Keratinocyte (primary cell): ENCODE results near the gene CHN2. TPM values are rescaled to one million over a fixed set of nuclear protein-coding genes. Genes with fewer than 3 reads are reported as not detected.

Experiments used
- DNase-seq: peaks from one replicate; pipeline ENCODE4 v3.0.0-alpha.2; 2011; ENCODE audit warnings: low read depth, missing footprints, low spot score
- FAIRE-seq: peaks from 2 replicates; lab custom pipeline; 2011; peaks lifted over from hg19 to GRCh38; lab: Jason Lieb, UNC
- H2AFZ ChIP-seq: 2 replicates; pipeline ENCODE4 v1.6.0; 2012; ENCODE audit warnings: low read length, control low read depth, inconsistent platforms; ENCODE audit not compliant: control insufficient read depth
- H3K27ac ChIP-seq: 2 replicates; pipeline ENCODE4 v1.5.1; 2011; ENCODE audit warnings: low read length; ENCODE audit not compliant: control insufficient read depth, insufficient read depth
- H3K27me3 ChIP-seq: 3 replicates; pipeline ENCODE4 v1.6.0; 2011; ENCODE audit warnings: low read length; ENCODE audit not compliant: control insufficient read depth, insufficient read depth; ENCODE audit errors: extremely low read depth
- H3K36me3 ChIP-seq, 2 experiments: 2 replicates in 1 of 2; 3 replicates in 1 of 2; pipeline ENCODE4 v1.5.1; 2011; ENCODE audit warnings: low read length in 2 of 2, mild to moderate bottlenecking in 1 of 2; ENCODE audit not compliant: control insufficient read depth in 2 of 2, insufficient read depth in 2 of 2; ENCODE audit errors: extremely low read depth in 1 of 2
- H3K4me1 ChIP-seq: 3 replicates; pipeline ENCODE4 v1.5.1; 2011; ENCODE audit warnings: low read length; ENCODE audit not compliant: control insufficient read depth, insufficient read depth; ENCODE audit errors: extremely low read depth
- H3K4me2 ChIP-seq: 3 replicates; pipeline ENCODE4 v1.6.0; 2011; ENCODE audit warnings: low read depth, low read length; ENCODE audit not compliant: control insufficient read depth, insufficient read depth; ENCODE audit errors: extremely low read depth
- H3K4me3 ChIP-seq, 3 experiments: fragments of 200-600 bp in 1 of 3; sonication (generic) in 1 of 3; 2 replicates in 2 of 3; 3 replicates in 1 of 3; pipeline ENCODE4 v1.5.1; 2011 to 2016; ENCODE audit warnings: low read length in 3 of 3, mild to moderate bottlenecking in 3 of 3, control low read depth in 2 of 3, inconsistent platforms in 1 of 3, low read depth in 1 of 3, mixed read lengths in 1 of 3, mixed run types in 1 of 3, moderate library complexity in 1 of 3; ENCODE audit not compliant: control insufficient read depth in 2 of 3, insufficient read depth in 2 of 3; ENCODE audit errors: extremely low read depth in 1 of 3
- H3K79me2 ChIP-seq: 2 replicates; pipeline ENCODE4 v1.6.0; 2012; ENCODE audit warnings: low read length; ENCODE audit not compliant: control insufficient read depth, insufficient read depth
- H3K9ac ChIP-seq: 3 replicates; pipeline ENCODE4 v1.6.0; 2011; ENCODE audit warnings: low read length; ENCODE audit not compliant: control insufficient read depth, insufficient read depth; ENCODE audit errors: extremely low read depth
- H3K9me1 ChIP-seq: 3 replicates; pipeline ENCODE4 v1.6.0; 2011; ENCODE audit warnings: low read length; ENCODE audit not compliant: control insufficient read depth, insufficient read depth; ENCODE audit errors: extremely low read depth
- H3K9me3 ChIP-seq: 2 replicates; pipeline ENCODE4 v1.5.1; 2012; ENCODE audit warnings: low read depth, low read length; ENCODE audit not compliant: control insufficient read depth
- H4K20me1 ChIP-seq: 3 replicates; pipeline ENCODE4 v1.6.0; 2011; ENCODE audit warnings: low read length; ENCODE audit not compliant: control insufficient read depth, insufficient read depth; ENCODE audit errors: extremely low read depth
- EZH2 ChIP-seq: IDR thresholded peaks from one replicate; pipeline ENCODE4 v1.6.1; 2012; ENCODE audit warnings: inconsistent platforms, mild to moderate bottlenecking, low read length, moderate library complexity
- dilution Hi-C: fragments of 300-500 bp; cut with MboI; formaldehyde crosslinking; loops from one replicate; pipeline ENCODE4 v1.7.0; 2020; ENCODE audit warnings: low sequenced_read_pairs; ENCODE audit not compliant: extremely low pct_ligation_motif_present
- polyA plus RNA-seq, 5 experiments: library from polyadenylated mRNA; depleted of rRNA in 3 of 5; stranded (reverse) in 3 of 5; stranded (forward) in 1 of 5; unstranded in 1 of 5; fragments of >200 nt; gene quantifications; 1 replicate in 1 of 5; 2 replicates in 3 of 5; 3 replicates in 1 of 5; pipeline versions ENCODE4 v1.2.1 to v1.2.3, GENCODE V29; 2011 to 2012; ENCODE audit warnings: missing spikeins in 2 of 5, low read depth in 1 of 5, low replicate concordance in 1 of 5
- TF ChIP-seq, protein P1 (sequence below), 3 experiments: IDR thresholded peaks in 1 of 3; conservative IDR thresholded peaks in 1 of 3; optimal IDR thresholded peaks in 1 of 3; 2 replicates in 2 of 3; 3 replicates in 1 of 3; pipeline versions ENCODE3 to v1.5.1; 2011; ENCODE audit warnings: low read length in 3 of 3, mild to moderate bottlenecking in 3 of 3, moderate library complexity in 2 of 3, control low read depth in 1 of 3, inconsistent platforms in 1 of 3; ENCODE audit not compliant: insufficient read depth in 2 of 3; ENCODE audit errors: extremely low read depth in 1 of 3

Gene CHN2
- polyA plus RNA-seq, 1 donor (not counting 4 experiments of a cell fraction or from before 2014, with no cell fraction given), result 1.8 TPM

DNA sequence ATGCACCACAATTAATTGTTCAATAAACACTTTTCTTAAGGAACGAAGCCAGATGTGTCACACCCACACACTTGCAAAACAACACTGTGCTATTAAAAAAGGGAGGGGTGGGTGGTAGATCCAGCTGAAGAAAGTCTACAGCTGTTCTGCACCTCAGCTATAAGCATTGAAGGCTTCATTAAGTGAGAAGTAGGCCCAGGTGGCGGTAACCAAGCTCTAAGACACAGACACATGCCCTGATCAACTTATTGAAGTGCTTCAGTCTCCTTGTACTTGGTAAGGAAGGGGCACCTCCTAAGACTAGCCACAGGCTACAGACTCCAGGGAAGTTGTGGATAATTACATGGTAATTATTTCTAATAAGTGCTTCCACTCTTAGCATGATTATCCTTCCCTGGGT lies 43.7 kb upstream of the CHN2 start:
- peaks cover 10% of the 10 kb centered on the region for H3K4me1 ChIP-seq
- no peaks in the 10 kb centered on the region for H3K36me3 ChIP-seq
- H3K4me3 ChIP-seq, result no peak overlapping the region
- H3K9ac ChIP-seq, result no peak overlapping the region
- H3K9me1 ChIP-seq, result no peaks in the 10 kb centered on the region
- dilution Hi-C loops, result no loop called here
- H3K27ac ChIP-seq, result no peak overlapping the region
- H3K27me3 ChIP-seq, result peaks cover 10% of the 10 kb centered on the region
- no peak for DNase-seq
- H3K9me3 ChIP-seq, result no peaks in the 10 kb centered on the region
- no peaks in the 10 kb centered on the region for H3K79me2 ChIP-seq
- H3K4me2 ChIP-seq, result no peak overlapping the region
- no peaks in the 10 kb centered on the region for H4K20me1 ChIP-seq
- FAIRE-seq, result no peak
- TF ChIP-seq, protein P1, sequence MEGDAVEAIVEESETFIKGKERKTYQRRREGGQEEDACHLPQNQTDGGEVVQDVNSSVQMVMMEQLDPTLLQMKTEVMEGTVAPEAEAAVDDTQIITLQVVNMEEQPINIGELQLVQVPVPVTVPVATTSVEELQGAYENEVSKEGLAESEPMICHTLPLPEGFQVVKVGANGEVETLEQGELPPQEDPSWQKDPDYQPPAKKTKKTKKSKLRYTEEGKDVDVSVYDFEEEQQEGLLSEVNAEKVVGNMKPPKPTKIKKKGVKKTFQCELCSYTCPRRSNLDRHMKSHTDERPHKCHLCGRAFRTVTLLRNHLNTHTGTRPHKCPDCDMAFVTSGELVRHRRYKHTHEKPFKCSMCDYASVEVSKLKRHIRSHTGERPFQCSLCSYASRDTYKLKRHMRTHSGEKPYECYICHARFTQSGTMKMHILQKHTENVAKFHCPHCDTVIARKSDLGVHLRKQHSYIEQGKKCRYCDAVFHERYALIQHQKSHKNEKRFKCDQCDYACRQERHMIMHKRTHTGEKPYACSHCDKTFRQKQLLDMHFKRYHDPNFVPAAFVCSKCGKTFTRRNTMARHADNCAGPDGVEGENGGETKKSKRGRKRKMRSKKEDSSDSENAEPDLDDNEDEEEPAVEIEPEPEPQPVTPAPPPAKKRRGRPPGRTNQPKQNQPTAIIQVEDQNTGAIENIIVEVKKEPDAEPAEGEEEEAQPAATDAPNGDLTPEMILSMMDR (optimal IDR thresholded peaks at IDR 0.05 in 1 of 3, IDR thresholded peaks at IDR 0.05 in 1 of 3, conservative IDR thresholded peaks at IDR 0.05 in 1 of 3; ENCODE audit: extremely low read depth in 1 of 3, insufficient read depth in 2 of 3, low read length in 3 of 3), result no peak
- no peak for TF ChIP-seq EZH2
- H2AFZ ChIP-seq, result no peak overlapping the region

DNA sequence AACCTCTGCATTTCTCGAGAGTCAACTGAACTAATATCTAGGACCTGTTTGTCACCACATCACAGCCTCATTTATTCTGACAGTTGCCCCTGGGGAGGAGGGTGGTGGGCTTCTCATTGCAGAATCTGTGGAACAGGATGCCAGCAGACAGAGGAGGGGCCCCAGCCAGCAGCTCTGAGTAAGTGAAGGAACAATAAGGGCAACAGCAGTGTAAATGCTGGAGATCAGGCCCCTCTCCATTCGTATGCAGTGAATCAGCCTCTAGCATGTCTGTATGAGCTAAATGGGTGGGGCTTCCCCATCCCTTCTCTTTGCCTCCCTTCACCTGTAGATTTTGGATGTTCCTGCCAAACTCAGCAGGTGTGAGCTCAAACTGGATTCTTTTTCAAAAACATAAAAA lies 40.5 kb upstream of the CHN2 start:
- no peaks in the 10 kb centered on the region for H3K79me2 ChIP-seq
- FAIRE-seq (no peak), DNase-seq (no peak)
- no peak overlapping the region for H3K4me2 ChIP-seq
- no peak overlapping the region for H2AFZ ChIP-seq
- dilution Hi-C loops, result no loop called here
- no peak overlapping the region for H3K27ac ChIP-seq
- no peaks in the 10 kb centered on the region for H3K4me1 ChIP-seq
- H4K20me1 ChIP-seq, result no peaks in the 10 kb centered on the region
- no peaks in the 10 kb centered on the region for H3K9me1 ChIP-seq
- H3K36me3 ChIP-seq, result no peaks in the 10 kb centered on the region
- no peaks in the 10 kb centered on the region for H3K9me3 ChIP-seq
- peaks cover 5% of the 10 kb centered on the region for H3K27me3 ChIP-seq
- H3K9ac ChIP-seq, result no peak overlapping the region
- no peak overlapping the region for H3K4me3 ChIP-seq
- TF ChIP-seq, protein P1 (optimal IDR thresholded peaks at IDR 0.05 in 1 of 3, IDR thresholded peaks at IDR 0.05 in 1 of 3, conservative IDR thresholded peaks at IDR 0.05 in 1 of 3; ENCODE audit: extremely low read depth in 1 of 3, insufficient read depth in 2 of 3, low read length in 3 of 3), result no peak
- no peak for TF ChIP-seq EZH2
